LoVo (cell line): ENCODE data around the gene CASP10.

Experiments used
- DNase-seq: peaks from one replicate; pipeline ENCODE4 v3.0.0-alpha.2; 2016; ENCODE audit warnings: low spot score

CASP10 gene

DNA sequence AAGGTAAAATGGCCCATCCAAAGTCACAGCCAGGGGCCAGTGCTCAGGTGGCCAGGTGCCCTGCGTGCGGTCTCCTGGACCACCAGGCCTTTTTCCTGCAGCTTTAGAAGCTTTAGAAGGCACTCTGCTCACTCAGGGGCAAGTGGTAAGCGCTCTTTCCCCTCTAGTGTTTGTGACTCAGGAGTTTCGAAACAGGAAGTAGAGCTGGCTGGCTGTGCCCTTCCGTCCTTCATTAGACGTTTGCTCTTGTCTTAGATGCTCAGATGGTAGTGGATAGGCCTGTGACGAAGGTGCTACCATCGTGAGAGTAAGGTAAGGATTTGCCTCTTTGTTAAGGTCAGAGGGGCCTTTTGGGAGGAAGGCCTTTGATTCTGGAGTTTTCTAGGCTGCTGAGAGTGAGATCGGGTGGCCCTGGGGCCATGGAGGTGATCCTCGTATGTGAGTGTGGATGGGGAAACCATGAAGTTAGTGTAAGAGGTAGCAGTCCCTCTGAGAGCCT is 77.4 kb downstream of the CASP10 start, which contains the start of gene CASP8:
Gene CASP8, plus strand, starts transcription at position 235 of the 499 bp plus-strand sequence. CDS start 5,951 bp downstream, outside the sequence.
- DNase-seq: no peak

DNA sequence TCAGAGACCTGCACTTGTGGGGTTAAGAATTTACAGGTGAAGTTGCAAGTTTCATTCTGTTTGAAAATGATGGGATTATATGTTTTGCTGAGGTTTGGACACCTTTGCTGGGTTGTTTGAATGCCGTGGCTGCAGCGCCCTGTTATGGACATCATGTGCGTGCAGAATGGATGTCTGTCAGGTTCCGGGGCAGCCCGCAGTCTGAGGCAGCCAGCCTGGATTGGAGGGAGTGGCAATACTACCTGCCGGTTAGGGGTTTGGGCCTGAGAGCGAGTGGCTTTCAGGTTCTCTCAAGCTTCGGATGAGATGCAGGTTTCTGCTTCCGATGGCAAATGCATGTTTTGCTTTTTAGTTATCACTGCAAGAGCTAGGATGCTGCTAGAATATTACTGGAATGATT is 78.5 kb downstream of the CASP10 start:
- no peak for DNase-seq

DNA sequence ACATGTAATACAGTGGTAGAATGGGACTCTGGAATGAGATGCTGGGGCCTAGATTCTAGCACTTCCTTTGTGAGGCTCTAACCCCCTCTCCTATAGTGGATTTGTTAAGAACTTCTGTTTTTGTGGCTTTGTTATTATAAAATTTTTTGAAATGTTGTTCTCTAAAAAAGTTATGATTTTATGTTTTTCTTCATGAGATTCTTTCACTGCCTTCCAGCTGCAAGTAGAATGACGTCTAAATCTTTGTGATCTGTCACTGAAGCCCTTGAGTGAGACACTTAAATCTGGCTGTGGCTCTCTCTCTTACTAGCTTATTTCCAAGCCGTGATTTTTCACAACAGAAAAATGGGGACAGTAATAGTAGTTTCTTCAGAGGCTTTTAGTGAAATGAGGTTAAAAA is 79.0 kb downstream of the CASP10 start:
- no peak for DNase-seq

DNA sequence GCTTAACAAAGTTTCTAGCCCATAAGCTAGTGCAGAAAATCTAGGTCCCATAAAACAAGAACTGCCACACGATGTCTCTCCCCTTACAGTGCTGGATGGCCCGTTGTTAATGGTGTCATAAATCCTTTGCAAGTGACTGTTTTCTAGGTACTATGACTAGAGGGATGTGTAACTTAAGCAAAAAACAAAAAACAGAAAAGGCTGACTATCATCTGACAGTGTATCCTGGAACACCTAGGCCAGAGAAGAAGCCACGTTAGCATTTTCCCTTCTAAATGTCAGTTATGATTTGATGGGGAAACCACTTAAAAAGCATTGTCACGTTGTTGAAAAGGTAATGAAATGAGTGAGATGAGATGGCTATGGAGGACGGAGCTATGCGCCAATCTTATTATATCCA is 79.8 kb downstream of the CASP10 start:
- no peak for DNase-seq

DNA sequence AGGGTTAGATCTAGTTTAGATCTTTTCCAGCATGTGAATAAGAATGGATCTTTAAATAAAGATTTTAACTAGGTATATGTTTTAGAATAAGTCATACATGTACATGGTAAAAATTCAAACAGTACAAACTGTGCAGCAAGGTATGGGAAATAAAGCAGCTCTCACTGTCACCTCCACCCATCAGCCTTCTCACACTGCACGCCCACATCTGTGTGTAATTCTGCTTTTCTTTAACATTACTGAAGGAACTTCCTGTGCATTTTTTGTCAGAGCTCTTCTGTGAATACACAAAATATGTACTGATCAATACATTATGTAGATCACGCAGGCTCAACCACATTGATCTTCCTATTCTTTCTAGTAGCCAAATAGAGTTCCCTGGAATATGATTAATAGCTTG is 80.8 kb downstream of the CASP10 start:
- DNase-seq: no peak

DNA sequence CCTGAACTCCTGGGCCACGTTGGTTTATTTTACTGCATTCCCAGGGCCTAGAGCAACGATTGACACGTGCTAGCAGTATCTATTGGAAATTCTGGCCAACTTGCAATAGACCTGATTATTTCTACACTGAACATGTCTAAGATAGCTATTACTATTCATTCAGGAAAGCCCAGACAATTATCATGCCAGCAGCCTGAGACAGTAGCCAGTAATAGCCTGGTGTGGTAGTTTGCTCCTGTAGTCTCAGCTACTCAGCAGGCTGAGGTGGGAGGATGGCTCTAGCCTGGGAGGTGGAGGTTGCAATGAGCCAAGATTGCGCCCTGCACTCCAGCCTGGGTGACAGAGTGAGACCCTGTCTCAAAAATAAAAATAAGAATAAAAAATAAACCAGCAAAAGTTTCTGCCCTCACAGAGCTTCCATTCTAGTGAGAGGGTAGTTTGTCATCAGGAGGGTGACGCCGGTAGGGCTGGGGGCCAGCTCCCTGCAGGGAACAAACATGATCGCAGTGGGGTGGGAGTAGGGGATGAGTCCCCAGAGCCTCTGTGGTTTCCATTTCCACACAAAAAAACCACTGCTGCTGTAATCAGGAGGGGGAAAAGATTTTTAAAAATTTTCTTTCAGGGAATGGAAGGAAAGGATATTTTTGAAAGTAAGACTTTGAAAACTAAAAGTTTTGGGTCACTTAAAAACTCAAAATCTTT is 81.7 kb downstream of the CASP10 start:
- no peak for DNase-seq

DNA sequence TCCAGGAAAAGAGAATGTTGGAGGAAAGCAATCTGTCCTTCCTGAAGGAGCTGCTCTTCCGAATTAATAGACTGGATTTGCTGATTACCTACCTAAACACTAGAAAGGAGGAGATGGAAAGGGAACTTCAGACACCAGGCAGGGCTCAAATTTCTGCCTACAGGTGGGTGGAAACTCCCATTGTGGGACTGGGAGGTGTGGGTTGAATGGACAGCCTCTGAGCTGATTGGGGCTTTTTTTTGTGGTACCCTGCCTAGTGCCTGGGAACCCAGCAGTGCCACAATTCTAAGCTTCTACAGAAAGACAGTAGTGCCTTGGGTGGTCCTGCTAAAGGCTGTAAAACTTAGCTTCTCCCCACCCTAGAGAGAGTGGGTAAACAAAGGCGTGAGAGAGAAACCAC is 83.7 kb downstream of the CASP10 start:
- DNase-seq: no peak

DNA sequence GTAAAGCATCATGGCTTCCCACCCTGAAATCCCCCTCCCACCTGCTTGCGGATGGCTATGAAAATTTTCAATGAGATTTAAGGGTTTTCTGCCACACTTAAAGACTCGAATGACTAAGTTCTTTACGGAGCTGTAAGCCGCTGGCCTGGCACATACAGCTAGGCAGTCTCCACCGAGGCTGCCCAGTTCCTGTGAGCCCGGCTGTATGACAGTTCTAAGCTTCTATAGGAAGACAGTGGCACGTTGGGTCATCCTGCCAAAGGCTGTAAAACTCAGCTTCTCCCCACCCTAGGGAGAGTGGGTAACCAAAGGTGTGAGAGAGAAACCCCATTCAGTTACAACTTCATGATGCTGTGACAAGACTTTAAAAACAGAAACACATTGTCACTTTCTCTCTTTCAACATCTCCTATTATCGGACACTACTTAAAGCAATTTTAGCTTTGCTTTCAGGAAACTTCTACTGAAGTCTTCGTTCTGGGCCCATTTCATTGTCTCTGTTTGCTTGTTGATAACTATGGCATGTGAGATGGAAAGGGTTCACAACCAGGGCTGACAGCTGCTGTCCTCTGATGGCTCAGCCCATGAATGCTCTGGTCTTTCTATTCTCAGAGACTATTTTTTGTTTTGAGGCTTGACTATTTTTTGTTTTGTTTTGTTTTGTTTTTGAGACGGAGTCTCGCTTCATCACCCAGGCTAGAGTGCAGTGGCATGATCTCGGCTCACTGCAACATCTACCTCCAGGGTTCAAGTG is 84.5 kb downstream of the CASP10 start:
- DNase-seq: no peak

DNA sequence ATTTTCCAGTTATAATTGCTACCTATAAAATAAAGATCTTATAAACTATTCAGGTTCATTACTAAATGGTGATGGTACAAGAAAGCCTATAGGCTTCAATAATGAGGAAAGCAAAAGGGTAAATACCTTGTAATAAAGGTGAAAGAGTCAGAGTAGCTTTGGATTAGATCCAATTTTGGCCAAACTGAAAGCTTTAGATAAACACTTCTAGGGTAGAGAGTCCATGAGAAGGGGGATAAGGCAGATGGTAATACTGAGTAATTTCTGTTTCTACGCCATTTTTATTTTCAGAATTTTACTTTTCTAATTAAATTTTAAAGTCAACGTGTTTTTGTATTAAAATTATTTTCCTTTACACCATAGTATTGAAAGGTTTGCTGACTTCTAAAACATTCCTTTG is 86.8 kb downstream of the CASP10 start:
- DNase-seq: no peak

DNA sequence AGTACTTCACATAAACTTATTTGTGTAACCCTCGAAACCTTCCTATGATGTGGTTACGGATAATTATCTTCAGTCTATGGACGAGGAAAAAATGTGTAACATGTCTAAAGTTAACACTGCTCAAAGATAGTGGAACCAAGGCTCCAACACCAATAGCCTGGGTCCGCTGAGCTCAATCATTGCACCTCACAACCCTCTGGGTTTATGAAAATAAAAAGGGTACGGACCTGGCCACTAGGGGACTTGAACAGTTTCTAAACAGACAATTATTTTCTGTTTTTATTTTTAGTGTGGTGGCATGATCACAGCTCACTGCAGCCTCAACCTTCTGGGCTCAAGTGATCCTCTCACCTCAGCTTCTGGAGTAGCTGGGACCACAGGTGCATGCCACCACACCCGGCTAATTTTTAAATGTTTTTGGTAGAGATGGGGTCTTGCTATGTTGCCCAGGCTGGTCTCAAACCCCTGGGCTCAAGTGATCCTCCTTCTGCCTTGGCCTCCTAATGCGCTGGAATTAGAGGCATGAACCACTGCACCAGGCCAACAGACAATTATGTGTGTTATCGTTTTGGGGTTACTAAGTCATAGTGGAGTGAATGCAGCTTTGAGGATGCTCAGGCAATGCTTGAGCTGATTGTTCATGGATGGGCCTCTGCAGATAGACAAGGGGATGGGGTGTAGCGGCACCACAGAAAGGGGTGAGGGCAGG is 87.5 kb downstream of the CASP10 start:
- DNase-seq: no peak

DNA sequence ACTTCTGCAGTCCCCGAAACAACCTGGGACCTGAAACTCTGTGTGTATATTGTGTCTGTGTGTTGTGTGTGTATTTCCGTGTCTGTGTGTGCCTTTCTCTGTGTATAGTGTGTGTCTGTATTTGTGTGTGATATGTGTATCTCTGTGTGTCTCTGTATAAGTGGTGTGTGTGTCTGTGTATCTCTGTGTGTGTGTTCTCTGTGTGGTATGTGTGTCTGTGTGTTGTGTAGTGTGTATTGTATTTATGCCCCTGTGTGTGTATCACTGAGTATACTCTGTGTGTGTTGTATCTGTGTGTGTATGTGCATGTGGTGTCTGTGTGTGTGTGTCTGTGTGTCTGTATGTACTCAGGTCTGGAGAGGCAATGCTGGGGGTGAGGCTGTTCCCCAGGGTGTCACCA is 89.0 kb downstream of the CASP10 start:
- no peak for DNase-seq

DNA sequence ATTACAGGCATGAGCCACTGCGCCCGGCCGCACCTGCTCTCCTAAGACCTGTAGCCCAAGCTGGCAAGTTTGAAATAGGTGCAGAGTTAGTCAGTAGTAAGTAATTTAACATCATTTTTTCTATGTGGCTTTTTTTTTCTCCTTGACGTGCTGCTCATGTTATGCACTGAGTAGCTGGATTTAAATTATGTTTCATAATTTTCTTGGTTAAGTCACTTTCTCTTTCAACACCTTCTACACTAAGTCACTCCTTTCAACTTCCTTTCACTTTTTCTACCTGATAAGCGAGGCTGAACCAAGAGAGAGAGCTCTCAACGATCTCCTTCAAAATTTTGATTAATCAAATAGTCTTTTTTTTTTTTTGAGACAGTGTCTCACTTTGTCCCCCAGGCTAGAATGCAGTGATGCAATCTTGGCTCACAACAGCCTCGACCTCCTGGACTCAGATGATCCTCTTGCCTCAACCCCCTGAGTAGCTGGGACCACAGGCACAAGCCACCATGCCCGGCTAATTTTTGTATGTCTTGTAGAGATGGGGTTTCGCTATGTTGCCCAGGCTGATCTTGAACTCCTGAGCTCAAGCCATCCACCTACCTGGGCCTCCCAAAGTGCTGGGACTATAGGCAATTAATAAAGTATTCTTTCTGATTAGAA is 90.5 kb downstream of the CASP10 start:
- DNase-seq: no peak

DNA sequence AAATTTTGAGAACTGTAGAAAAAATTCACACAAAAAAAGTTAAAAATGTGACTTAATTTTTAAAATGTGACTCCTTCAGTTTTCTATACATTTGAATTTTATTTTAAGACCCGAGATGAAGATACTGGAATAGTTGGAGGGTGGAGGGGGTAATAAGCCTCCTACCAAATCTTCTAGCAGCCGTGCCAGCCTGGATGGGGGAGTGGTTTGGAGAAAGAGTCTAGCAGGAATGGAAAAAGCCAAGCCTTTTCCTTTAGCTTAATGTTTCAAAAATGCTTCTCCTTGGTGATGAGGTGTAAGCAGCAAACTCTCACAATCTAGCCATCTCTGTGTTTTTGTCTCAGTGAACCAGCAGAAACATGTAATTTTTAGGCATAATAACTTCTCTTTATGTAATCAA is 92.1 kb downstream of the CASP10 start:
- no peak for DNase-seq

DNA sequence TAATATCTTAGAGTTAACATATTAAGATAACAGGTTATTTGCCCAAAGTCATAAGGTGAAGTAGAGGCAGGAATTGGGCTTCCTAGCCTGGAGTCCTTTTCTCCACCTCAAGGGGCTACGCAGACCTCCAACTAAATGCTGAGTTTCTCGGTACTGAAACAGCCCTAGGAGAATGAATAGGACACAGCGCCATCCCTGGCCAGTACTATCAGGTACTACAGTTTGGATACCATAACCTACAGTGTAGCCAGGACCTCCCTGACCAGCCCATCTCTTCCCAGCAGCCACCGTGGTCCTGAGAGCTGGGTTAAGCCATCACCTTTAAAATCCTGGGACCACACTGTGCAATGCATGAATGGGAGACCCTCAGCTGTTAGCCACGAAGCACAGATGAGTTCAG is 93.0 kb downstream of the CASP10 start:
- DNase-seq: no peak

DNA sequence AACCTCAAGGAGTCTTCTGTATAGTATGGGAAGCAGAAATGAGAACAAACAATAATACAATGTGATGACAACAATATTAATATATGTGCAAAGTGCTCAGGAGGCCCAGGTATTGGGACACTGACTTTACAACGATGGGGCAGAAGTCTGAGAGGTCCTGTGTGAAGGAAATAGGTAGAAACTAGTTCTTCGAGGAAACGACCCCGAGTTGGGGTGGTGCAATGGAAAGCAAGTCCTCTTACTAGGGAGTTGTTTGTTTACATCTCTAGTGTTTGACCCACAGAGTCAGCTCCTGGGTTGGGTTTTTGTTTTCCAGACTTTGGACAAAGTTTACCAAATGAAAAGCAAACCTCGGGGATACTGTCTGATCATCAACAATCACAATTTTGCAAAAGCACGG is 93.6 kb downstream of the CASP10 start:
- DNase-seq: no peak
